ENCODE results near the gene PEX3. TPM values are rescaled to one million over a fixed set of nuclear protein-coding genes. Genes with fewer than 3 reads are reported as not detected.

PEX3 gene
- total and polyA plus RNA-seq, 2 donors (not counting 1 experiment from before 2014, with no cell fraction given) = 25.6 to 31.2 TPM

DNA sequence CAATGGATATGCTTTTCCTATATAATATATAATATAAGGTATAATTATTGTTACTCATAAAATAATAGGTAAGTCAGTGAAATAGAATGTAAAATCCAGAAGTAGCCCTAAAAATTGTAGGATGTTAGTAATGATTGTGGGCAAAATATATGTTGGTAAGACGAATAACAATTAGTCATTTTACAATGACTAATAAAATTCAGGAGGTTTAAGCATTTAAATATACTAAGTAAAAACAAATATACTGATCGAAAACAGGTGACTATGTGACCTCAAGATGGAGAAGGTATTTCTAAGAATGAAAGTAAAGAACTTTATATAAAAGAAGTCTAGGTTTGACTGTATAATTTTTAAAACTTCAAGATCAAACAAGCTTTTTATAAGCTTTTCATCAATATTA is 32.0 kb downstream of the PEX3 start:
- Histone ChIP-seq H3K36me3 (ENCODE audit: control insufficient read depth, insufficient read depth, low read length) (no peaks in the 10 kb centered on the region), H3K9ac (ENCODE audit: insufficient read depth, low read length) (no peak overlapping the region), H2AFZ (ENCODE audit: low read length) (no peak overlapping the region), H4K20me1 (ENCODE audit: control insufficient read depth, extremely low read depth, insufficient read depth, low read length) (no peaks in the 10 kb centered on the region), H3K4me2 (ENCODE audit: extremely low read depth, insufficient read depth, low read length) (no peak overlapping the region), H3K27me3 (ENCODE audit: control insufficient read depth, insufficient read depth, low read length) (no peaks in the 10 kb centered on the region), H3K4me1 (ENCODE audit: control insufficient read depth, extremely low read depth, insufficient read depth, low read length) (peaks cover 2% of the 10 kb centered on the region), H3K79me2 (ENCODE audit: control insufficient read depth, insufficient read depth, low read length) (no peaks in the 10 kb centered on the region), H3K27ac (ENCODE audit: insufficient read depth, low read length) (no peak overlapping the region), H3K4me3 (replicated peaks in 1 of 4; ENCODE audit: control extremely low read depth in 1 of 4, insufficient read depth in 1 of 4, low read depth in 3 of 4, low read length in 4 of 4) (no peak overlapping the region), H3K9me3 (ENCODE audit: control insufficient read depth, insufficient read depth, low read depth, low read length) (no peaks in the 10 kb centered on the region)
- peak in 1 of 2 donors; percentile 5 for DNase-seq (ENCODE audit: low read depth in 2 of 2)
- TF ChIP-seq, protein P1, sequence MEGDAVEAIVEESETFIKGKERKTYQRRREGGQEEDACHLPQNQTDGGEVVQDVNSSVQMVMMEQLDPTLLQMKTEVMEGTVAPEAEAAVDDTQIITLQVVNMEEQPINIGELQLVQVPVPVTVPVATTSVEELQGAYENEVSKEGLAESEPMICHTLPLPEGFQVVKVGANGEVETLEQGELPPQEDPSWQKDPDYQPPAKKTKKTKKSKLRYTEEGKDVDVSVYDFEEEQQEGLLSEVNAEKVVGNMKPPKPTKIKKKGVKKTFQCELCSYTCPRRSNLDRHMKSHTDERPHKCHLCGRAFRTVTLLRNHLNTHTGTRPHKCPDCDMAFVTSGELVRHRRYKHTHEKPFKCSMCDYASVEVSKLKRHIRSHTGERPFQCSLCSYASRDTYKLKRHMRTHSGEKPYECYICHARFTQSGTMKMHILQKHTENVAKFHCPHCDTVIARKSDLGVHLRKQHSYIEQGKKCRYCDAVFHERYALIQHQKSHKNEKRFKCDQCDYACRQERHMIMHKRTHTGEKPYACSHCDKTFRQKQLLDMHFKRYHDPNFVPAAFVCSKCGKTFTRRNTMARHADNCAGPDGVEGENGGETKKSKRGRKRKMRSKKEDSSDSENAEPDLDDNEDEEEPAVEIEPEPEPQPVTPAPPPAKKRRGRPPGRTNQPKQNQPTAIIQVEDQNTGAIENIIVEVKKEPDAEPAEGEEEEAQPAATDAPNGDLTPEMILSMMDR (conservative IDR thresholded peaks at IDR 0.05 in 1 of 2, IDR thresholded peaks at IDR 0.05 in 1 of 2; ENCODE audit: low read depth in 1 of 2, low read length in 2 of 2) = no peak
- TF ChIP-seq EZH2 (IDR thresholded peaks at IDR 0.05; ENCODE audit: low read length, missing control alignments) = no peak

DNA sequence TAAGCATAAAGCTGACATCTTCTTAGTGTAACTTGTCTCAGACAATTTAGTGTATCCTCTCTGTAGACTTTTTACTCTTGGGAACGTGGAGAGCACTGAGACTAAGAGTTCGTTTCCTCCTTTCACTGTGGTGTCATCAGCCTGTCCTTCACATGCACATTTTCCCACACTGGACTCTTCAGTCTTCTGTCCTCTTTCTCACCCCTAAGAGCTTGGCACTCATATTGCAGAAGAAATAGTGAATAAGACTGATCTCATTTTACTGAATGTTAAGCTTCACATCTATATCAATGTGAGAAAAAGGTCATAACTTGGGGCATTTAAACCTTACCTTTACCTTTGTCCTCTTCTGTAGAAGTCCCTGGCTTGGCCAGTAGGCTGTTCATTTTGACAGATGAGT is 35.4 kb downstream of the PEX3 start:
- H3K4me3 ChIP-seq (replicated peaks in 1 of 4; ENCODE audit: control extremely low read depth in 1 of 4, insufficient read depth in 1 of 4, low read depth in 3 of 4, low read length in 4 of 4) = no peak overlapping the region
- H3K27me3 ChIP-seq (ENCODE audit: control insufficient read depth, insufficient read depth, low read length) = no peaks in the 10 kb centered on the region
- no peaks in the 10 kb centered on the region for H3K36me3 ChIP-seq (ENCODE audit: control insufficient read depth, insufficient read depth, low read length)
- no peak overlapping the region for H3K4me2 ChIP-seq (ENCODE audit: extremely low read depth, insufficient read depth, low read length)
- H3K27ac ChIP-seq (ENCODE audit: insufficient read depth, low read length) = no peak overlapping the region
- no peak overlapping the region for H2AFZ ChIP-seq (ENCODE audit: low read length)
- H3K79me2 ChIP-seq (ENCODE audit: control insufficient read depth, insufficient read depth, low read length) = no peaks in the 10 kb centered on the region
- peak in 1 of 2 donors; percentile 70 for DNase-seq (ENCODE audit: low read depth in 2 of 2)
- no peaks in the 10 kb centered on the region for H4K20me1 ChIP-seq (ENCODE audit: control insufficient read depth, extremely low read depth, insufficient read depth, low read length)
- H3K4me1 ChIP-seq (ENCODE audit: control insufficient read depth, extremely low read depth, insufficient read depth, low read length) = peaks cover 2% of the 10 kb centered on the region
- no peak for TF ChIP-seq EZH2 (IDR thresholded peaks at IDR 0.05; ENCODE audit: low read length, missing control alignments)
- TF ChIP-seq, protein P1 (conservative IDR thresholded peaks at IDR 0.05 in 1 of 2, IDR thresholded peaks at IDR 0.05 in 1 of 2; ENCODE audit: low read depth in 1 of 2, low read length in 2 of 2) = no peak
- H3K9me3 ChIP-seq (ENCODE audit: control insufficient read depth, insufficient read depth, low read depth, low read length) = no peaks in the 10 kb centered on the region
- no peak overlapping the region for H3K9ac ChIP-seq (ENCODE audit: insufficient read depth, low read length)

DNA sequence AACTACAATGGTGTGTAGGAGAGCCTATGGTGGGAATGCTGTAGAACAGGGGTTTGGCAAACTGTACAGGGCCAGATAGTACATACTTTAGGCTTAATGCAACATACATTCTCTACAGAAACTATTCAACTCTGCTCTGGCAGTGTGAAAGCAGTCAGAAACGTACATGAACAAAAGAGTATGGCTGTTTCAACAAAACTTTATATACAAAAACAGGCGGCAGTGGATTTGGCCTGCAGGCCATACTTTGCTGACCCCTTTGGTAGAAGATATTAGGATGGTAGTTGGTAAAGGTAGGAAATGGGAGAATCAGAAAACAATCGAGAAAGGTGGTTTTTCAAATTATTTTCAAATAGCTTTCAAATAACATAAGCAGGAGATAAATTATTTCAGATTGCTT is 36.1 kb downstream of the PEX3 start:
- peaks cover 2% of the 10 kb centered on the region for H3K4me1 ChIP-seq (ENCODE audit: control insufficient read depth, extremely low read depth, insufficient read depth, low read length)
- H3K79me2 ChIP-seq (ENCODE audit: control insufficient read depth, insufficient read depth, low read length) = no peaks in the 10 kb centered on the region
- no peak overlapping the region for H3K9ac ChIP-seq (ENCODE audit: insufficient read depth, low read length)
- TF ChIP-seq, protein P1 (conservative IDR thresholded peaks at IDR 0.05 in 1 of 2, IDR thresholded peaks at IDR 0.05 in 1 of 2; ENCODE audit: low read depth in 1 of 2, low read length in 2 of 2) = no peak
- TF ChIP-seq EZH2 (IDR thresholded peaks at IDR 0.05; ENCODE audit: low read length, missing control alignments) = no peak
- H3K27ac ChIP-seq (ENCODE audit: insufficient read depth, low read length) = no peak overlapping the region
- no peak for DNase-seq (ENCODE audit: low read depth in 2 of 2)
- no peaks in the 10 kb centered on the region for H3K36me3 ChIP-seq (ENCODE audit: control insufficient read depth, insufficient read depth, low read length)
- H2AFZ ChIP-seq (ENCODE audit: low read length) = no peak overlapping the region
- no peaks in the 10 kb centered on the region for H3K9me3 ChIP-seq (ENCODE audit: control insufficient read depth, insufficient read depth, low read depth, low read length)
- H3K4me3 ChIP-seq (replicated peaks in 1 of 4; ENCODE audit: control extremely low read depth in 1 of 4, insufficient read depth in 1 of 4, low read depth in 3 of 4, low read length in 4 of 4) = no peak overlapping the region
- no peaks in the 10 kb centered on the region for H3K27me3 ChIP-seq (ENCODE audit: control insufficient read depth, insufficient read depth, low read length)
- H4K20me1 ChIP-seq (ENCODE audit: control insufficient read depth, extremely low read depth, insufficient read depth, low read length) = no peaks in the 10 kb centered on the region
- H3K4me2 ChIP-seq (ENCODE audit: extremely low read depth, insufficient read depth, low read length) = no peak overlapping the region

Data from fibroblast of lung (primary cell).